ENCODE measurements around the gene ZBTB24. TPM values are rescaled to one million over a fixed set of nuclear protein-coding genes. Genes with fewer than 3 reads are reported as not detected.

ZBTB24 gene
- polyA plus RNA-seq, 4 donors: 13.6 to 15.7 (median 14.2) TPM

GRCh38 chr6:109434456-109434855, 48.6 kb downstream of the ZBTB24 start:
- DNase-seq (ENCODE audit: low read depth in 4 of 4, low spot score in 2 of 4): no peak

GRCh38 chr6:109429496-109429895, 53.5 kb downstream of the ZBTB24 start:
- DNase-seq (ENCODE audit: low read depth in 4 of 4, low spot score in 2 of 4): no peak

- DNase-seq (ENCODE audit: low read depth in 4 of 4, low spot score in 2 of 4): peak in 2 of 4 donors; percentile 7 to 19
Observed at GRCh38 chr6:109428889-109429477, 54.0 kb downstream of the ZBTB24 start.

- DNase-seq (ENCODE audit: low read depth in 4 of 4, low spot score in 2 of 4): no peak
Observed at GRCh38 chr6:109424946-109425345, 58.1 kb downstream of the ZBTB24 start.

GRCh38 chr6:109421184-109421583, 61.8 kb downstream of the ZBTB24 start:
- no peak for DNase-seq (ENCODE audit: low read depth in 4 of 4, low spot score in 2 of 4)

GRCh38 chr6:109420751-109421150, 62.3 kb downstream of the ZBTB24 start:
- DNase-seq (ENCODE audit: low read depth in 4 of 4, low spot score in 2 of 4): peak in 1 of 4 donors; percentile 31

- DNase-seq (ENCODE audit: low read depth in 4 of 4, low spot score in 2 of 4): no peak
Observed at GRCh38 chr6:109417646-109418045, 65.4 kb downstream of the ZBTB24 start.

Other genes starting within 250 kb of the ZBTB24 start
- gene CD164, start 100.8 kb downstream of the ZBTB24 start, polyA plus RNA-seq (ENCODE audit: insufficient read length in 4 of 4): 100 to 1,000 TPM; 460 to 551 (median 515) TPM
- gene PPIL6, start 42.6 kb downstream of the ZBTB24 start, polyA plus RNA-seq (ENCODE audit: insufficient read length in 4 of 4): 10 to 100 TPM; 15.4 to 18.8 (median 18.4) TPM
- gene SMPD2, start 42.5 kb downstream of the ZBTB24 start, polyA plus RNA-seq (ENCODE audit: insufficient read length in 4 of 4): 10 to 100 TPM; 12.3 to 16.3 (median 14.5) TPM
- gene MICAL1, start 27.4 kb downstream of the ZBTB24 start, polyA plus RNA-seq (ENCODE audit: insufficient read length in 4 of 4): 10 to 100 TPM; 21.3 to 41.1 (median 28.7) TPM
- gene AK9, start 208.0 kb upstream of the ZBTB24 start, polyA plus RNA-seq (ENCODE audit: insufficient read length in 4 of 4): 10 to 100 TPM in 3 of 4 donors, 1 to 10 TPM in 1; 8.8 to 15.8 (median 14.2) TPM
- 10 to 100 TPM; 21.6 to 27.4 (median 23.3) TPM for gene FIG4, start 208.1 kb upstream of the ZBTB24 start, polyA plus RNA-seq (ENCODE audit: insufficient read length in 4 of 4)

All from left renal cortex interstitium (tissue), 4 donors.